NCI-H345 treated with DMSO at 0.1 percent for 48 hours (cell line): ENCODE measurements around the gene PLEKHA6.

Experiments used
- DNase-seq: peaks from one replicate; lab custom pipeline; 2025; ENCODE audit not compliant: unreplicated experiment; lab: John Stamatoyannopoulos, UW

Gene PLEKHA6

GRCh38 chr1:204355913-204356312, 3.8 kb downstream of the PLEKHA6 start:
- no peak for DNase-seq

- DNase-seq = no peak
Observed at GRCh38 chr1:204354579-204354978, 5.2 kb downstream of the PLEKHA6 start.

- DNase-seq = no peak
Observed at GRCh38 chr1:204353213-204353910, 6.4 kb downstream of the PLEKHA6 start.

- DNase-seq = no peak
Observed at GRCh38 chr1:204350857-204351573, 8.7 kb downstream of the PLEKHA6 start.

GRCh38 chr1:204350312-204350711, 9.4 kb downstream of the PLEKHA6 start:
- no peak for DNase-seq

GRCh38 chr1:204349602-204350001, 10.1 kb downstream of the PLEKHA6 start:
- DNase-seq = no peak

GRCh38 chr1:204348722-204349121, 11.0 kb downstream of the PLEKHA6 start:
- DNase-seq = no peak

- no peak for DNase-seq
Observed at GRCh38 chr1:204348242-204348641, 11.5 kb downstream of the PLEKHA6 start.

GRCh38 chr1:204345941-204346645, 13.6 kb downstream of the PLEKHA6 start:
- DNase-seq = no peak

GRCh38 chr1:204345438-204345841, 14.3 kb downstream of the PLEKHA6 start:
- DNase-seq = no peak

GRCh38 chr1:204344665-204345355, 14.9 kb downstream of the PLEKHA6 start:
- no peak for DNase-seq

GRCh38 chr1:204343802-204344201, 15.9 kb downstream of the PLEKHA6 start:
- no peak for DNase-seq

- DNase-seq = no peak
Observed at GRCh38 chr1:204343247-204343646, 16.5 kb downstream of the PLEKHA6 start.

GRCh38 chr1:204342310-204342709, 17.4 kb downstream of the PLEKHA6 start:
- DNase-seq = no peak

GRCh38 chr1:204341380-204341779, 18.3 kb downstream of the PLEKHA6 start:
- DNase-seq = peak; percentile 13

GRCh38 chr1:204340081-204340889, 19.4 kb downstream of the PLEKHA6 start:
- peak; percentile 68 for DNase-seq

- no peak for DNase-seq
Observed at GRCh38 chr1:204339541-204339940, 20.2 kb downstream of the PLEKHA6 start.

- DNase-seq = no peak
Observed at GRCh38 chr1:204338997-204339396, 20.7 kb downstream of the PLEKHA6 start.

- DNase-seq = no peak
Observed at GRCh38 chr1:204338360-204338759, 21.4 kb downstream of the PLEKHA6 start.

- DNase-seq = no peak
Observed at GRCh38 chr1:204337583-204337982, 22.1 kb downstream of the PLEKHA6 start.

GRCh38 chr1:204337036-204337429, 22.7 kb downstream of the PLEKHA6 start:
- no peak for DNase-seq
